ELR (cell line): Measurements from ENCODE around the gene SCLY.
"Not testable (repeated sequence)": the region's sequence is repeated elsewhere in the genome, so short reads cannot be mapped to it uniquely, and the experiment has no call there.

Experiments
- DNase-seq: peaks from one replicate; pipeline ENCODE4 v3.0.0-alpha.2; 2015; ENCODE audit warnings: low read depth

SCLY gene, protein sequence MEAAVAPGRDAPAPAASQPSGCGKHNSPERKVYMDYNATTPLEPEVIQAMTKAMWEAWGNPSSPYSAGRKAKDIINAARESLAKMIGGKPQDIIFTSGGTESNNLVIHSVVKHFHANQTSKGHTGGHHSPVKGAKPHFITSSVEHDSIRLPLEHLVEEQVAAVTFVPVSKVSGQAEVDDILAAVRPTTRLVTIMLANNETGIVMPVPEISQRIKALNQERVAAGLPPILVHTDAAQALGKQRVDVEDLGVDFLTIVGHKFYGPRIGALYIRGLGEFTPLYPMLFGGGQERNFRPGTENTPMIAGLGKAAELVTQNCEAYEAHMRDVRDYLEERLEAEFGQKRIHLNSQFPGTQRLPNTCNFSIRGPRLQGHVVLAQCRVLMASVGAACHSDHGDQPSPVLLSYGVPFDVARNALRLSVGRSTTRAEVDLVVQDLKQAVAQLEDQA

DNA sequence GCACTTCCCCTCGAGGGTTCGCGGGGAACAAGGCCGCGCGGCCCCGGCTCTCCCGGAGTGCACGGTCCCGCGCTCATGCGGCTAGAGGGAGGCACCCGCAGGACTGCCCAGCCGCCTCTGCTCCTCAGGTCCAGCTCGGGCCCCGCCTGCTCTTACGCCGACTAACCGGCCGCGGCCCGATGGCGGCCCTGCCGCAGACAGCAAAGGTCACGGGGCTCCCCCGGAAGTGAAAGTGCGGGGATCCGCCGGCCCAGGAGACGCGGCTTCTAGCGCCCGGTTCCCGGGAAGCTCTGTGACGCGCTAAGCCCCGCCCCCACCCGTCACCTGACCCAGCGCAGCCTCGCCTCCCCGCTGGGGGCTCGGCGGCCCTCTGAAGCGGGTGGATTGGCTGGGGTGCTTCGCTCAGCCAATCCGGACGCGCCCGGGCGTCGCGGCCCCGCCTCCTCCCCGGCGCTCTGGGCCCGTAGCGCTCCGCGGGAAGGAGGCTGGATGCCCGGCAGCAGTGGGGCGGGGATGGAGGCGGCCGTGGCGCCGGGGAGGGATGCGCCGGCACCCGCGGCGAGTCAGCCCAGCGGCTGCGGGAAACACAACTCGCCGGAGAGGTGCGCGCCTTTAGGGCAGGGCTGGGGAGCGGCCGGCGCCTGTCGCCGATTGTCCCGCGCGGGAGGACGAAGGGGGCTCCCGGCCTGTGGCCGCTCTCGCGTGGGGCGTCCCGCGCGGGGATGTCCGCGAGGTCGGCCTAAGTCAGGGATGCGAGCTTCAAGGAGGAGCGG lies at the start of gene SCLY:
Gene SCLY (plus strand): TSS at position 460 of the 773 bp plus-strand sequence. CDS start 54 bp downstream, at position 514.
- peak; percentile 98 for DNase-seq

DNA sequence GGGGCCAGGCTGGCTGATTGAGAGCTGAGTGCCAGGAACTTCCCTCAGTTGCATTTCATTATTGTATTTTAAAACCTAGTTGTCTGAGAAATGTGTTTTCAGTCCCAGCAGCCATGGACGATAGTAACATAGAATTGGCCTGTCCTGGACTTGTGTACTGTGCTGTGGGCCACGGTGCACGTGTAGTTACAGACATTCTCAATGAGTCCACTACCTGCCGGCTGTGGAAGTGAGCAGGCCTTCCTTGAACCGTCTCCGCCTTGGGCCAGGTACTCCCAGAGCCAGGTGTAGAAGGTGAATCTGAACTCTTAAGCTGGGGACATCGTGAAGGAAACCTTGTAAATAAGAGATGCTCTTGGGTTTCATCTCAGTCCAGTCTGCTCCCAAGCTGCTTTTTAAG lies 47.0 kb upstream of the SCLY start:
- DNase-seq, result no peak

DNA sequence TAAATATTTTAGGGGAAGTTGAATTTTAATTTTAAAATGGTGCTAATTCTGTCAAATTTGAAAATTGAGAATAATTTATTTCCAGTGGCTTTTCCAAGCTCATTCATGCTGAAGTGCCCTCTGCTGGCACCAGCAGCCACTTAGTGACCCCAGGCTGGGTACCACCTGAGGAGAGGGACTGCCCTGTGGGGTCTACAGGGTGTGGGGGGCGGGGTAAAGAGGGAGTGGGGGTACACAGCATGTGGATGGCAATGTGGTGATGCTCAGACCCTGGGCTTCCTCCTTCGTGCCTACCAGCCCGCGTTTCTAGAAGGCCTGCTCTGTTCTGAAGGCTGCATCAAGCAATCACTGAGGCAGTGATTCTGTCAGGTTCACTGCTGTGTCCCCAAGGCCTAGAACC lies 45.1 kb upstream of the SCLY start:
- DNase-seq, result no peak

DNA sequence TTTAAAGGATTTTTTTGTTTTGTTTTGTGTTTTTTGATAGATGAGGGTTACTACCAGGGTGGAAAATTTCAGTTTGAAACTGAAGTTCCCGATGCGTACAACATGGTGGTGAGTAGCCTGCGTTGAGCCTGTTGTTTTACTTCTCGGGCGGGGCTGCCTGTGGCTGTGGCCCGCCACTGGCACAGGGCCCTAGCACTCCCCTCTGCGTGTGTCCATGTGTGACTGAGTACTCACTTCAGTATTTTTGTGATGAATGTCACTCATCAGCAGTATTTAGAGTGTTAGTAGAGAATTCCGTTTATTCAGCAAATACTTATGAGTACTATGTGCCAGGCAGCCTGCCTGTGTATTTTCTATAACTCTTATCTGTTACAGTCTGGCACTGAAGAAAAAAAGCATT lies 44.3 kb upstream of the SCLY start:
- no peak for DNase-seq

DNA sequence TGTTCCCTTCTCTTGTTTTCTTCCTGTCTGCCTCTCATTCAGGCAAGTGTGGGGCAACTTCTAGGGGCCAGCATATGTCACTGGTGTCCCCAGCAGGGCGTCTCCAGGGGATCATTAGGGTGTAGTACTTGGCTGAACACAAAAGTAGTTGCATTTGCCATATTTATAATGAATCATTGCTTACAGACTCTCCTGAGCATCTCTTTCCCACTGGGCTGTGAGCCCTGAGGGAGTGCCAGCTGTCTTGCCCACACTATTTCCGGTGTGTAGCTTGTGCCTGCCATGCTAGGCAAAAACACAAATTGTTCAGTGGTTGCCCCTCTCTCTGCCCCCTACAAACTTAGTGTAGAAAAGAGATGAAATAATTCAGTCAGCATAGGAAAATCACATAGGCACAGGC lies 40.8 kb upstream of the SCLY start:
- DNase-seq, result no peak

DNA sequence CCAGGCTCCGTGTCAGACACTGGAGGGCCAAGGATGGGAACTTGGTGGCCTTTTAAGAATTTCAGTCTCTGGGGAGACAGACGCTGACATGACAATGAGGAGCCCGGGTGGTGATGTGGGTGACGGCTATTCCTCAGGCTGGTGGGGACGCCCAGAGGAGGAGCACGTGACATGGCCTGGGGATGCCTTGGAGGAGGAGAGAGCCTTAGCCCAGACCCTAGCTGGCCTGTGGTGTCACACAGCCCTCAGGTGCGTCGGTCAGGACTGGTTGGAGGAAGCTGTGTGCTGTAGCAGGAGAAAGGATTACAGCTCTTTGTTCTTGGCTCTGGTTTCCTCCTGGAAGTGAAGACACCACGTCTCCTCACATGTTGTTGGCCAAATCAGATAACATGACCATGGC lies 40.0 kb upstream of the SCLY start:
- DNase-seq, result no peak

DNA sequence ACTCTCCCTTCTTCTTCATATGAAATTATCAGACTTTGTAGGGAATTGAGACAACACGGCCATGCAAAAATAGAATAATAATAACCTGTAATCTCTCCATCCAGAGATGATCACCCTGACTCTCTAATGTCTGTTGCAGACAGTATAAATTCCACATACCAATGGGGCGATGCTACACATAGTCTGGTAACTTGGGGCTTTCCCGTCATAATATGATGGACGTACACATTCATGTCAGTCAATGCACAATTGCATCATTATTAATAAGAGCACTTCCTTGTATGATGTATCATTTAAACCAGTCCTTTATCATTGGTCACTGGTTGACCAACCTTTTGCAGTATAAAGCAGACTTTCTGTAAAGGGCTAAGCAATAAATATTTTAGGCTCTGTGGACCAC lies 39.5 kb upstream of the SCLY start:
- peak; percentile 55 for DNase-seq

DNA sequence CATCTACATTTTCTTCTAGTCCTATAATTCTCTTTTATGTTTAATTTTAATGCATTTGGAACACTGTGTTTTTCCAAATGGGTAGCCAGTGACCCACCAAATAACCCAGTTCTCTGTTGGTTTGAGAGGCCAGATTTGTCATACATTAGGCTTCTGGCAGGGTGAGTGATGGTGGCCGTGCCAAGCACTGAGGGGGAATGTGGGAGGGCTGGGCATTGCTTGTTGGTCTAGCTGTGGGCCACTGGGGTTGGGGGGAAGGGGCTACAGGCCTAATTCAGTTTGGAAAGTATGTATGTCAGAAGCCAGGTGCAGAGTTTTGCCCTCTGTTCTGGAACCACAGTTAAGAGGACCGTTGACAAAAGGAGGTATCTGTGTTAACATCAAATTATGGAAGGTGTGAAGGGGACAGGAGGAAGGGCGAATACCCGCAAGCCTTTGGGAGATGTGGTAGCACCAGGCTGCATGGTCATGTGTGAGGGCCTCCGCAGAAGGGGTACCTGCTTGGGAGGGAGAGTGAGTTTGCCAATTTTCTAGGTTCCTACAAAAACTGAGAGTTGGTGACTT lies 38.1 kb upstream of the SCLY start:
- DNase-seq, result no peak

DNA sequence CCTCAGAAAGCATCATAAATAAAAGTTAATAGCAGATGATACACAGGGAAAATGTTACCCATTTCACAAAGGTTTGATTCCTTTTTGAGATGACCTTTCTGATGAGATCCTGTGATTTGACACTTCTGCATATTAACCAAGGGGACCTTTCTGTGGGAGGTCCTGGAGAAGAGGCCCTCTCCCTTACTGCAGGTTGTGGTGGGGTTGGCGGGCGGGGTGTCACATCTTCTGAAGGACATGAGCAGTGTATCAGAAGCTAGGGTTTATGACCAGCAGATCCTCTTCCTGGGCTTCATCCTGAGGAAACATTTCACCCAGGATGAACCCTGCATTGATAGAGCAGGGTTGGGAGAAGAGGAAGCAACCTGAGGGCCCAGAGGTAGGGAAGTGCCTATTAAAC lies 37.2 kb upstream of the SCLY start:
- DNase-seq, result no peak

DNA sequence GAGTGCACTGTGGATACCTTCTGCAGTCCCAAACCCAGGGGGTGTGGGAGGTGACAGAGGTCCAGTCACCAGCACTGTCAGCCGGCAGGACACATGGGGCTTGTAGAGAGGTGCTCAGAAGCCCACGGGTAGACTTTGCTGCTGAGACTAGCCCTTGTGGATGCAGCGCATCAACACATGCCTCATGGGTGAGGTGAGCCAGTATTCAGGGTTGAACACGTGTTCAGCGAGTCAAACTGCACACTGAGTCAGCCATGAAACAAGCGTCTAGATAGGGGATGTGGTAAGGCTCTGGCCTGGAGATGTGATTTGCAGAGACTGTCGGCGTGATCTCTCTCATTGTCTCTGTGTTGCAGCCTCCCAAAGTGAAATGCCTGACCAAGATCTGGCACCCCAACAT lies 35.8 kb upstream of the SCLY start:
- DNase-seq, result peak; percentile 87

DNA sequence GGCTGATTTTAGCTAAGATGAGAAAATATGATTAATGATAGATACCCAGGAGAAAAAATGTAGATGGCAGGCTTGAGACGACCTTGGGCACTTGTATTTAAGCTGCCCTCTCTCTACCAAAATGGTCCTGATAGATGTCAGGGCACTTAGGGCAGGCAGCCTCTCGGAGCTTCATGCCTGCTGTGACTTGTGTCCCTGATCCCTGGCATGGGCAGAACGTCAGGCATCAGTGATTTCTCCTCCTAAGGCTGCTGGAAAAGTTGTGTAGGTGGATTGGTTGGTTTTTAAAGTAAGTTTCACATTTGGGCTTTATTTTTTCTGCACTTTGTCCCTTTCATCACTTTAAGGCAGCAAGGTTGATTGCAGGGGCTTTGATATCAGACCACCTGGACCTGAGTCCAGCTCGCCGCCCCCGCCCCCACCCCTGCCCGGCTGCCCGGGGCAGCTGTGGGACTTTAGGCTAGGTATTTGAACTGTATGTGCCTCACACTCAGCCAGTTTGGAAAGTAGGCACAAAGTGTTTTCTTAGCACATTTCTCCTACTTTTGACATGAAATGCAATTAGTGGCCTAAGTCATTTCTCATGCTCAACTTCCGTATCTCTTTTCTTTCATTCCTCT lies 35.0 kb upstream of the SCLY start:
- DNase-seq, result no peak

DNA sequence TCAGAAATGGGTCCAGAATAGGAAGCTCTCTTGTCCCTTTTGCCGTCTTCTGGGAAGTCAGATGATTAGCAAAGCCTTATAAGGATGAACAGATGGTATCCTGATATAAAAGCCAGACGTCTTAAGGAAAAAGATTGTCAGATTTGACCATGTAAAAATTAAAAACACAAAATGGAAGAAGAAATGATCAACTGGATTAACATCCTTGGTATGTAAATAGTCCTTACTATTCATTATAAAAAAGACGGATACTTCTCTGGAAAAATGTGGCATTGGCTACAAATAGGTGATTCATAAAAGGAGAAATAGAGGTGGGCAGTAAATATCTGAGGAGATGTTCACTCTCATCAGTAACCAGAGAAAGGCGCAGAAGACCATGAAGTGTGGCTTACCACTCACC lies 33.7 kb upstream of the SCLY start:
- peak; percentile 7 for DNase-seq

DNA sequence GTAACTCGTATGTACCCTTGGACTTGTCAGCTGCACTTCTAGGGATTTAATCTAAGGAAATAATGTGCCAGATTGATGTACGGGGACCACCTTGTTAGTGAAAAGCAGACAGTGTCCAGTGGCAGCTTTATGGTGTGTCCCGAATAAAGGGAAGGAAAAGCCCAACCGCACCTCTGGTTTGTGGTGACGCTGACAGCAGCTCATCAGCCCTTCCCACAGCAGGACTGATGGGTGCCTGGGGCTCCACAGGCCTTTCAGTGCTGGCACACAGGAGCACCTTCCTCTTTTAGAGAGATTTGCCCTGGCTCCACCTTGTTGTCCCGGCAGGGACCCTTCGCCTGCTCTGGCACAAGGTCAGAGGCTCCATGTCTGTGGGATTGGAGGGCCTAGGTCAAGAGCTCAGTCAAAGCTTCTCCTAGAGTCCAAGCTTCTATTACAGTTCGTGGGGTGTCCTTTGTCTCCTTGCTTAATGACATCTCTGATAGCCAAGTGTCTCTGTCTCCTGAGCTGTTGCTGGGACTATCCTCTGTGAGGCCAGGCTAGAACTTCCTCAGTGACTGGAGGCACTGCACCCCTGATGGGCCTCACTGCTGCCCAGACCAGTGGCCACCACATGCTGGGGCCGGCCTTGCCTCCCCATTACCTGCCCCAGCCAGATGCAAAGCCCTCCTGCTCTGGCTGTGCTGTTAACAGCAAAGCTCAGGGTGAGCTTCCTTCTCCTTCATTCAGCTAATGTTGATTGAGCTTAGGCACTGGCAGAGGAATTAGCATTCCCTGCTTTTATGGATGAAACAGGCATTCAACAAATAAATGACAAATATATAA lies 33.0 kb upstream of the SCLY start:
- DNase-seq, result no peak

DNA sequence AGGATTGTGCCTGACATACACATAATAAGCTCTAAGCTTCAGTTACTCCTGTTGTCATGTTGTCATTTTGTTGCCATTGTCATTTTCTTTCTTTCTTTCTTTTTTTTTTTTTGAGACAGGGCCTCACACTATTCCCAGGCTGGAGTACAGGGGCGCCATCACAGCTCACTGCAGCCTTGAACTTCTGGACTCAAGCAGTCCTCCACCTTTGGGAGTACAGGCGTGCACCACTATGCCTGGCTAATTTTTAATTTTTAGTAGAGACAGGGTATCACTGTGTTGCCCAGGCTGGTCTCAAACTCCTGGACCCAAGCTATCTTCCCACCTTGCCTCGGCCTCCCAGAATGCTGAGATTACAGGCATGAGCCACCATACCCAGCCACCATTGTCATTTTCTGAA lies 30.9 kb upstream of the SCLY start:
- DNase-seq, result no peak

DNA sequence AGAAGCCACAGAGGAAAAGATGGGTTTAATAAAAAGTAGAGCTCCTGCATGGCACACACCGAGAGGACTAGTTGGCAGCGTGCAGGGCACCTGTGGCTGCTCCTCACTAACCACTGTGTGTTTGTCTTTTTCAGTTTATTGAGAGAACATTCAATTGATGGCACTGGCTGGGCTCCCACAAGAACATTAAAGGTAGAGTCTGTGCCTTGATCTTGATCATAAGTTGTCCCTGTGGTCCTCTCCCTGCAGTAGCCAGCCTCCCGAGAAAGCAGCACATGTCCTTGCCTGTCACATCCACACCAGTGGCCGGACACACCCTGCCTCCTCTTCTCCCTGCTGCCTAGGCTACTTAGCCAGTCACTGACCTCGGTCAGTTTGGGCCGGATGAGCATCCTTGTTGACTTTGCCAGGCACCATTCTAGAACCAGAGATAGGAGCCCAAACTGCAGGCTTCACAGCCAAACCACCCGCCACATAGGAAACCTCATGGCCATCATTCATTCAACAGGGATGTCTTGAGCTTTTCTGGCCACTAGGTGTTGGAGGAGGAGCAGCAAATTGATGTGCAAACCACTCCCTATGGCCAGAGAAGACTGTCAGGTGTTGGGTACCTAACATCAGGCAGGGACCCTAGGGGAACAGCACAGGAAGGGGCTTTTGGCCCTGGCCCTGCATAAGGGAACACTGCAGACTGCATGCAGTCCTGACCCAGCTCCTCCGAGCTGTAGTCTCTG lies 30.2 kb upstream of the SCLY start:
- no peak for DNase-seq

DNA sequence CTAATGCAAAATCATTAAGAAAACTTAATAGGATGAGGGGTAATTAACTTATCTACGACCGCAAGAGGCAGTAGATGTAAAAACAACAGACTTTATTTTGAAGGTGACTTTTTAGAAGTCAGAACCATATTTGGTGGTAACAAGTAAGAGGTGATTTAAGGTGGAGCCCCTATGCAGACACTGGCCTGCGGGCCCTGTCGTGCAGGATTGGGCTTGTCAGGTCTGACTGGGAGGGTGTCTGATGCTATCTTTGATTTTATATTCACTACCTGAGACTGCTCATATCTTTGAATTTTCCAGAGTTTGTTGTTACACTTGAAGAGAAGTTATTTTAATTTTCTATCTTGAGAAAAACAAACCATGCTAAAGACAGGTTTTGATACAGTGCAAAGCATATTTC lies 29.1 kb upstream of the SCLY start:
- DNase-seq, result no peak

DNA sequence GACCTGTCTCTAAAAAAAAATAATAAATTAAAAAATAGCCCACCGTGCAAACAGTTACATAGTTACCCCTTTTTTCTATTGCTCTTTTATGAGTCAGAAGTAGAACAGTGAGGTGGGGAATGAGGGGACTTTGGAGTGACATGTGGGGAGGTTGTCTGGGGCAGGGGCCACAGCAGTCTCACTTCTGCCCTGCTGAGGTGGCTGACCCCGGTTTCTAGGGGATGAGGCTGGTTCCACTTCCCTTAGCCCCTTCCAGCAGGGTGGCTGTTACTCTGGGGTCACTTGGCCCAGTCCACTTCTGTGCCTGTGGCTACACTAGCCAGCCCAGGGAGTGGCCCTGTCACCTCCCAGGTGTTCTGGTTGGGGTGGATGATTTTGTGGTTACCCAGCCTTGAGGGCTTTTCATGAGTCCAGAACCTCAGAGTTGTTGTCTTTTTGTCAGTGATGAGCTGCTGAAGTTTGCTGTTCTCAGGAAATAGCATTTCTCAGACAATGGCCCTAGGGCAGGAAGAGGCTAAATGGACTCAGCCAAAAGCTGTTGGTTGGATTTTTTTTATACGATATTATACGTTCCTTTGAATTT lies 28.0 kb upstream of the SCLY start:
- DNase-seq, result no peak

DNA sequence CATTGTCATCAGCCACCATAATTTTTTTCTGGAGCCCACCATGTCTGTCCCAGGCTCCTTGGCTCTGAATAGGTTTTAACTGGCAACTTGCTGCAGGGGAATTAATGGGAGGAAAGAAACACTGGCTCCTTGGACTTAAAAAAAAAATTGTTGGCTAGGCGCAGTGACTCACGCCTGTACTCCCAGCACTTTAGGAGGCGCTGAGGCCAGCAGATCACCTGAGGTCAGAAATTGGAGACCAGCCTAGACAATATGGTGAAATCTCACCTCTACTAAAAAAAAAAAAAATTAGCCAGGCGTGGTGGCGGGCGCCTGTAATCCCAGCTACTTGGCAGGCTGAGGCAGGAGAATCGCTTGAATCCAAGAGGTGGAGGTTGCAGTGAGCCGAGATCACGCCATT lies 26.8 kb upstream of the SCLY start:
- not testable (repeated sequence) for DNase-seq

DNA sequence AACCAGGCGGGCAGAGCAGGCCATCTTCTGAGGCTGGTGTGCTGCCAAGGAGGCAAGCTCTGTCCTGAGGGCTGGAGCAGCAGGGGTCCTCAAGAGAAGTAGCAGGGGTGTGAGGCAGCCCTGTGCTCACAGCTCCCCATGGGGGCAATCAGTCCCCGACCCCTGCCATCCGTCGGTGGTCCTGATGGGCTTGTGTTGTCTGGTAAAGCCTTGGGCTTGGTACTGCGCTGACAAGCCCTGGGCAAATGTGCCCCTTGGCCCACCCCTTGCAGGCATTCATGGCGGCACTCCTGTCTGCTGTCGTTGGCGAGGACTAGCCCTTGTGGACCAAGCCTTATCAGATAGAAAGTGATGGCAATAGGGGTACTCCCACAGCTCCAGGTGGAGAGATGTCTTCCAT lies 22.6 kb upstream of the SCLY start:
- no peak for DNase-seq

DNA sequence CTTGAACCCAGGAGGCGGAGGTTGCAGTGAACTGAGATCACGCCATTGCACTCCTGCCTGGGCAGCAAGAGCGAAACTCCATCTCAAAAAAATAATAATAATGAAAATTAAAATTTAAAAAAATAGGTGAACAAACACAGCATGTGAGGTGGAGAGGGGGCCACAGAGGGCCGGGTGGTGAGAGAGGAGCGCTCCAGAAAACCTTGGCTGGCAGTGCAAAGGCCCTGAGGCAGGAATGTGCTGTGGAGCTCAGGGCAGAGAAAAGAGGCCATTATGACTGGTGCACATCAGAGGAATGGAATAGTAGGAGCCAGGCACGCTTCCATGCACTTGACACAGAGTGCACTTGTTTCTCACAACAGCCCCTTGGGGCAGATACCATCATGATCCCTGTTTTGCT lies 21.6 kb upstream of the SCLY start:
- no peak for DNase-seq

DNA sequence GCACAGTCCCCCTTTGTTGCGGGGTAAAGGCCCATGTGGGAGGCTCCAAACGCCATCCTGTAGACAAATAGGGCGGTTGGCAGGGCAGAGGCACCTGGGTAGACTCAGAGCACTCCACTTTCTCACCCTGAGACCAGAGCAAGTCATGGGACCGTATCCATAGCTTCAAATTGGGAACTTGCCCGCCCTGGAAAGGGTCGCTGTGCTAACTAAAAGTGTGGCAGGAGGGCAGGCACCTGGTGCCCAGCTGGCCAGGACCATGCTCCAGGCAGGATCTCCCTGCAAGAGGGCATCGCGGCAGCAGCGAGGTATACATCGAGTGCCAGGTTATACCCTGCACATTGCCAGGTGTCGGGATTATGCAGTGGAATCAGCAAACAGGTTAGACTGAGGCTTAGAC lies 20.8 kb upstream of the SCLY start:
- DNase-seq, result no peak
